Astrocyte (in vitro differentiated cells and primary cell): Measurements from ENCODE around the gene IPO11.
"Not testable (repeated sequence)": the region's sequence is repeated elsewhere in the genome, so short reads cannot be mapped to it uniquely, and the experiment has no call there.

Experiments
- EZH2 ChIP-seq: IDR thresholded peaks from 2 replicates; pipeline ENCODE4 v1.6.1; 2012; ENCODE audit warnings: mild to moderate bottlenecking, low read length, inconsistent platforms; ENCODE audit not compliant: insufficient read depth
- TF ChIP-seq, protein P1 (sequence below): IDR thresholded peaks from 2 replicates; pipeline ENCODE4 v1.5.1; 2011; ENCODE audit warnings: low read depth, mild to moderate bottlenecking, inconsistent platforms, low read length, moderate library complexity; ENCODE audit not compliant: insufficient read depth

DNA sequence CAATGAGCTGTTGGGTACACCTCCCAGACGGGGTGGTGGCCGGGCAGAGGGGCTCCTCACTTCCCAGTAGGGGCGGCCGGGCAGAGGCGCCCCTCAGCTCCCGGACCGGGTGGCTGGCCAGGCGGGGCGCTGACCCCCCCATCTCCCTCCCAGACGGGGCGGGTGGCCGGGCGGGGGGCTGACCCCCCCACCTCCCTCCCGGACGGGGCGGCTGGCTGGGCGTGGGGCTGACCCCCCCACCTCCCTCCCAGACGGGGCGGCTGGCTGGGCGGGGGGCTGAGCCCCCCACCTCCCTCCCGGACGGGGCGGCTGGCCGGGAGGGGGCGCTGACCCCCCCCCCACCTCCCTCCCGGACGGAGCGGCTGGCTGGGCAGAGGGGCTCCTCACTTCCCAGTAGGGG lies 100.5 kb downstream of the IPO11 start:
- TF ChIP-seq, protein P1, sequence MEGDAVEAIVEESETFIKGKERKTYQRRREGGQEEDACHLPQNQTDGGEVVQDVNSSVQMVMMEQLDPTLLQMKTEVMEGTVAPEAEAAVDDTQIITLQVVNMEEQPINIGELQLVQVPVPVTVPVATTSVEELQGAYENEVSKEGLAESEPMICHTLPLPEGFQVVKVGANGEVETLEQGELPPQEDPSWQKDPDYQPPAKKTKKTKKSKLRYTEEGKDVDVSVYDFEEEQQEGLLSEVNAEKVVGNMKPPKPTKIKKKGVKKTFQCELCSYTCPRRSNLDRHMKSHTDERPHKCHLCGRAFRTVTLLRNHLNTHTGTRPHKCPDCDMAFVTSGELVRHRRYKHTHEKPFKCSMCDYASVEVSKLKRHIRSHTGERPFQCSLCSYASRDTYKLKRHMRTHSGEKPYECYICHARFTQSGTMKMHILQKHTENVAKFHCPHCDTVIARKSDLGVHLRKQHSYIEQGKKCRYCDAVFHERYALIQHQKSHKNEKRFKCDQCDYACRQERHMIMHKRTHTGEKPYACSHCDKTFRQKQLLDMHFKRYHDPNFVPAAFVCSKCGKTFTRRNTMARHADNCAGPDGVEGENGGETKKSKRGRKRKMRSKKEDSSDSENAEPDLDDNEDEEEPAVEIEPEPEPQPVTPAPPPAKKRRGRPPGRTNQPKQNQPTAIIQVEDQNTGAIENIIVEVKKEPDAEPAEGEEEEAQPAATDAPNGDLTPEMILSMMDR: not testable (repeated sequence)
- not testable (repeated sequence) for TF ChIP-seq EZH2
